Ovary (tissue), 3 donors: ENCODE data around the gene NCS1.

ENCODE experiments used
- CTCF ChIP-seq, 3 donors: fragments of 450-650 bp in 2 of 3; fragments of 200-600 bp in 1 of 3; IDR thresholded peaks; one replicate each; pipeline versions ENCODE4 v1.5.1 to v1.8.0; 2016 to 2022; ENCODE audit warnings: antibody characterized with exemption in 3 of 3, mild to moderate bottlenecking in 1 of 3
- POLR2A ChIP-seq: fragments of 450-650 bp; IDR thresholded peaks from one replicate; pipeline ENCODE4 v1.6.1; 2017; ENCODE audit warnings: antibody characterized with exemption, mild to moderate bottlenecking, moderate library complexity
- donor health status: DM: no; HTN: no; CAD: no.

GRCh38 chr9:130147910-130148309 is 24.3 kb upstream of the NCS1 start:
- TF ChIP-seq CTCF (IDR thresholded peaks at IDR 0.05), result no peak
- TF ChIP-seq POLR2A, result no peak
